Measurements from ENCODE around the gene GP1BA.

The GP1BA gene

GRCh38 chr17:4970273-4970672 is 38.2 kb downstream of the GP1BA start:
- Histone ChIP-seq H3K4me2 (ENCODE audit: low read length) (no peak overlapping the region), H3K27ac (ENCODE audit: low read depth, low read length, poor library complexity, severe bottlenecking) (no peak overlapping the region), H3K9me2 (ENCODE audit: low read depth, low read length) (no peaks in the 10 kb centered on the region), H2AFZ (ENCODE audit: low read length) (no peak overlapping the region), H3K36me3 (ENCODE audit: insufficient read depth, low read length) (peaks cover 58% of the 10 kb centered on the region; the same call in 1 of the 2 replicates), H3K9me3 (ENCODE audit: low read length) (no peaks in the 10 kb centered on the region), H3K27me3 (ENCODE audit: insufficient read depth, low read length) (no peaks in the 10 kb centered on the region), H4K20me1 (ENCODE audit: insufficient read depth, low read length) (no peaks in the 10 kb centered on the region), H3K9ac (ENCODE audit: low read length) (no peak overlapping the region), H3K4me3 (ENCODE audit: low read depth, low read length, poor library complexity, severe bottlenecking) (no peak overlapping the region), H3F3A (ENCODE audit: insufficient read depth, low read length) (no peaks in the 10 kb centered on the region), H3K4me1 (ENCODE audit: insufficient read depth, low read length, severe bottlenecking) (peaks cover 25% of the 10 kb centered on the region), H3K79me2 (ENCODE audit: insufficient read depth, low read length) (0 out of 2 replicates have a peak, but pooled peaks cover 3% of the 10 kb centered on the region)
- no peak for TF ChIP-seq EZH2 (IDR thresholded peaks at IDR 0.05; ENCODE audit: borderline replicate concordance, low read length)
- no peak for TF ChIP-seq CTCF (IDR thresholded peaks at IDR 0.05; ENCODE audit: low read length)

GRCh38 chr17:4971826-4972225 is 39.7 kb downstream of the GP1BA start:
- peaks cover 54% of the 10 kb centered on the region; the same call in 1 of the 2 replicates for H3K36me3 ChIP-seq (ENCODE audit: insufficient read depth, low read length)
- no peaks in the 10 kb centered on the region for H3K9me2 ChIP-seq (ENCODE audit: low read depth, low read length)
- H3K9me3 ChIP-seq (ENCODE audit: low read length): no peaks in the 10 kb centered on the region
- no peak overlapping the region for H3K4me3 ChIP-seq (ENCODE audit: low read depth, low read length, poor library complexity, severe bottlenecking)
- H3F3A ChIP-seq (ENCODE audit: insufficient read depth, low read length): no peaks in the 10 kb centered on the region
- no peak overlapping the region for H3K4me2 ChIP-seq (ENCODE audit: low read length)
- H2AFZ ChIP-seq (ENCODE audit: low read length): no peak overlapping the region
- H3K4me1 ChIP-seq (ENCODE audit: insufficient read depth, low read length, severe bottlenecking): peaks cover 16% of the 10 kb centered on the region
- no peak overlapping the region for H3K9ac ChIP-seq (ENCODE audit: low read length)
- no peaks in the 10 kb centered on the region for H3K27me3 ChIP-seq (ENCODE audit: insufficient read depth, low read length)
- TF ChIP-seq EZH2 (IDR thresholded peaks at IDR 0.05; ENCODE audit: borderline replicate concordance, low read length) (no peak), CTCF (IDR thresholded peaks at IDR 0.05; ENCODE audit: low read length) (no peak)
- no peak overlapping the region for H3K27ac ChIP-seq (ENCODE audit: low read depth, low read length, poor library complexity, severe bottlenecking)
- H3K79me2 ChIP-seq (ENCODE audit: insufficient read depth, low read length): no peaks in the 10 kb centered on the region
- no peaks in the 10 kb centered on the region for H4K20me1 ChIP-seq (ENCODE audit: insufficient read depth, low read length)

GRCh38 chr17:4972322-4972721 is 40.2 kb downstream of the GP1BA start:
- H3K27me3 ChIP-seq (ENCODE audit: insufficient read depth, low read length): no peaks in the 10 kb centered on the region
- H3K79me2 ChIP-seq (ENCODE audit: insufficient read depth, low read length): no peaks in the 10 kb centered on the region
- H3K27ac ChIP-seq (ENCODE audit: low read depth, low read length, poor library complexity, severe bottlenecking): no peak overlapping the region
- no peak overlapping the region for H3K9ac ChIP-seq (ENCODE audit: low read length)
- TF ChIP-seq EZH2 (IDR thresholded peaks at IDR 0.05; ENCODE audit: borderline replicate concordance, low read length): no peak
- TF ChIP-seq CTCF (IDR thresholded peaks at IDR 0.05; ENCODE audit: low read length): no peak
- H3K4me1 ChIP-seq (ENCODE audit: insufficient read depth, low read length, severe bottlenecking): peaks cover 15% of the 10 kb centered on the region
- H3K9me3 ChIP-seq (ENCODE audit: low read length): no peaks in the 10 kb centered on the region
- no peak overlapping the region for H3K4me2 ChIP-seq (ENCODE audit: low read length)
- no peak overlapping the region for H2AFZ ChIP-seq (ENCODE audit: low read length)
- no peak overlapping the region for H3K4me3 ChIP-seq (ENCODE audit: low read depth, low read length, poor library complexity, severe bottlenecking)
- H3K9me2 ChIP-seq (ENCODE audit: low read depth, low read length): no peaks in the 10 kb centered on the region
- no peaks in the 10 kb centered on the region for H4K20me1 ChIP-seq (ENCODE audit: insufficient read depth, low read length)
- peaks cover 59% of the 10 kb centered on the region; the same call in 1 of the 2 replicates for H3K36me3 ChIP-seq (ENCODE audit: insufficient read depth, low read length)
- no peaks in the 10 kb centered on the region for H3F3A ChIP-seq (ENCODE audit: insufficient read depth, low read length)

Measured in OCI-LY1 (cell line).